SU-DHL-6 (cell line): Measurements from ENCODE around the gene ETS1.

Experiments used
- EZH2phosphoT487 ChIP-seq: fragments of 200-600 bp; sonication (generic), shearing (Covaris generic); conservative IDR thresholded peaks from 2 replicates; pipeline ENCODE4 v1.6.1; 2018; ENCODE audit warnings: mild to moderate bottlenecking, antibody characterized with exemption, low read length, moderate library complexity, mixed read lengths
- TF ChIP-seq, protein P1 (sequence below): fragments of 200-600 bp; sonication (generic); IDR thresholded peaks from one replicate; pipeline ENCODE4 v1.5.1; 2017; ENCODE audit warnings: antibody characterized with exemption, mild to moderate bottlenecking, low read length, moderate library complexity; ENCODE audit not compliant: insufficient read depth, poor library complexity, severe bottlenecking

- TF ChIP-seq, protein P1, sequence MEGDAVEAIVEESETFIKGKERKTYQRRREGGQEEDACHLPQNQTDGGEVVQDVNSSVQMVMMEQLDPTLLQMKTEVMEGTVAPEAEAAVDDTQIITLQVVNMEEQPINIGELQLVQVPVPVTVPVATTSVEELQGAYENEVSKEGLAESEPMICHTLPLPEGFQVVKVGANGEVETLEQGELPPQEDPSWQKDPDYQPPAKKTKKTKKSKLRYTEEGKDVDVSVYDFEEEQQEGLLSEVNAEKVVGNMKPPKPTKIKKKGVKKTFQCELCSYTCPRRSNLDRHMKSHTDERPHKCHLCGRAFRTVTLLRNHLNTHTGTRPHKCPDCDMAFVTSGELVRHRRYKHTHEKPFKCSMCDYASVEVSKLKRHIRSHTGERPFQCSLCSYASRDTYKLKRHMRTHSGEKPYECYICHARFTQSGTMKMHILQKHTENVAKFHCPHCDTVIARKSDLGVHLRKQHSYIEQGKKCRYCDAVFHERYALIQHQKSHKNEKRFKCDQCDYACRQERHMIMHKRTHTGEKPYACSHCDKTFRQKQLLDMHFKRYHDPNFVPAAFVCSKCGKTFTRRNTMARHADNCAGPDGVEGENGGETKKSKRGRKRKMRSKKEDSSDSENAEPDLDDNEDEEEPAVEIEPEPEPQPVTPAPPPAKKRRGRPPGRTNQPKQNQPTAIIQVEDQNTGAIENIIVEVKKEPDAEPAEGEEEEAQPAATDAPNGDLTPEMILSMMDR: no peak
- no peak for TF ChIP-seq EZH2phosphoT487
Measured at GRCh38 chr11:128428935-128429334, 158.4 kb downstream of the ETS1 start.
